HG02678 (cell line): ENCODE data around the gene KCTD10.
"Not testable (repeated sequence)": the region's sequence is repeated elsewhere in the genome, so short reads cannot be mapped to it uniquely, and the experiment has no call there.

Experiments
- ATAC-seq: cut with Tn5 transposase; IDR thresholded peaks from one replicate; pipeline ENCODE4 v1.9.1; 2021; ENCODE audit warnings: mild to moderate bottlenecking, moderate library complexity; ENCODE audit not compliant: unreplicated experiment

The KCTD10 gene

GRCh38 chr12:109423392-109423791 is 53.7 kb downstream of the KCTD10 start:
- no peak for ATAC-seq

DNA sequence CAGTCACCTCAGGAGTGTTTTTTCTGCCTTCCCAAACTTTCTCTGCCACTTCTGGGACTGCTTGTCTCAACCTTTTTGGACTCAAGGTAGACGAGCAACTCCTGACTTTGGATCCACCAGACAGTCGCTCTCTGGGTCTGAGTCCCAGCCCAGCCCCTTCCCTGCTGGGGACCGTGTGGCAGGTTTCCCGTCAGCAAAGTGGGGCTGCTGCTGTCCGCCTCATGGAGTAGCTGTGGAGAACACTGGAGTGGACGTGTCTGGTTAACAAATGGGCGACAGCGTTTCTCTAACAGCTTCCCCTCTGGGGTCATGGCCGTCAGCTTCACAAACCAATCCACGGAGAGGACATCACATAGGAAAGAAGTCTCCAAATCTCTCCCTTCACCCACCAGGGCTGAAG is 54.8 kb downstream of the KCTD10 start:
- no peak for ATAC-seq

GRCh38 chr12:109421355-109422087 is 55.6 kb downstream of the KCTD10 start:
- ATAC-seq, result no peak

- ATAC-seq, result no peak
Measured at GRCh38 chr12:109418848-109419480, 58.1 kb downstream of the KCTD10 start.

- ATAC-seq, result not testable (repeated sequence)
Measured at GRCh38 chr12:109406147-109406546, 71.0 kb downstream of the KCTD10 start.

DNA sequence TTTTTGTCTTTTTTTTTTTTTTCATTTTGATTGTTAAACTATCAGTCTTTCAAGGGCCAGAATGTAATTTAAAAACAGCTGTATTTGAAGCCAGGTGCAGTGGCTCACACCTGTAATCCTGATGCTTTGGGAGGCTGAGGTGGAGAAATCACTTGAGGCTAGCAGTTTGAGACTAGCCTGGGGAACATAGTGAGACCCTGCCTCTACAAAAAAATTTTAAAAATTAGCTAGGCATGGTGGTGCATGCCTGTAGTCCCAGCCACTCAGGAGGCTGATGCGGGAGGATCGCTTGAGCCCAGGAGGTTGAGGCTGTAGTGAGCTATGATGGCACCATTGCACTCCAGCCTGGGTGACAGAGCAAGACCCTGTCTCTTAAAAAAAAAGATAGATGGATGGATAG is 72.3 kb downstream of the KCTD10 start:
- not testable (repeated sequence) for ATAC-seq
